ENCODE measurements around the gene AQP3.
"Not testable (repeated sequence)": the region's sequence is repeated elsewhere in the genome, so short reads cannot be mapped to it uniquely, and the experiment has no call there.

GRCh38 chr9:33402371-33402770 lies 45.0 kb downstream of the AQP3 start, which contains the start of gene AQP7:
- not testable (repeated sequence) for TF ChIP-seq EZH2phosphoT487 (IDR thresholded peaks at IDR 0.05; ENCODE audit: insufficient read depth, low read depth); EZH2 (IDR thresholded peaks at IDR 0.05; ENCODE audit: insufficient read depth, poor library complexity, severe bottlenecking)

Data from GM23248 (cell line).